HG03139 (cell line): ENCODE results near the gene BRD4.

Experiments used
- ATAC-seq: cut with Tn5 transposase; IDR thresholded peaks from one replicate; pipeline ENCODE4 v1.9.1; 2021; ENCODE audit not compliant: unreplicated experiment

BRD4 gene

GRCh38 chr19:15250640-15250993 lies 81.7 kb downstream of the BRD4 start:
- ATAC-seq = no peak

GRCh38 chr19:15249972-15250639 lies 82.2 kb downstream of the BRD4 start:
- ATAC-seq = no peak

DNA sequence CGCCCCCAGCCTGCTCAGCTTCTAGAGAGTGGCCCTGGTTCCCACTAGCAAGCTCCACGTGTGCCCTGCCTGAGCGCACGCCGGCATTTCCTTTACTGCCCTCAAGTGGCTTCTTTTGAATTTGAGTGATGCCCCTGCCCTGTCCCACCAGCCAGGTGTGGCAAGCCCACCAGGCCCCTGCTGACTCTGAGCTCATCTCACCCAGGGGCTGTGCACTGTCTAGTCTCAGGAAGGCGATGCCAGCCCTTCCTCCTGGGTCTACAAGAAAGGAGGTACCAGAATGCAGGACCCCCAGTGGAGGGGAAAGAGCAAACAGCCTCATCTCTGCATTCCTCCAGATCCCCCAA lies 82.8 kb downstream of the BRD4 start:
- no peak for ATAC-seq

DNA sequence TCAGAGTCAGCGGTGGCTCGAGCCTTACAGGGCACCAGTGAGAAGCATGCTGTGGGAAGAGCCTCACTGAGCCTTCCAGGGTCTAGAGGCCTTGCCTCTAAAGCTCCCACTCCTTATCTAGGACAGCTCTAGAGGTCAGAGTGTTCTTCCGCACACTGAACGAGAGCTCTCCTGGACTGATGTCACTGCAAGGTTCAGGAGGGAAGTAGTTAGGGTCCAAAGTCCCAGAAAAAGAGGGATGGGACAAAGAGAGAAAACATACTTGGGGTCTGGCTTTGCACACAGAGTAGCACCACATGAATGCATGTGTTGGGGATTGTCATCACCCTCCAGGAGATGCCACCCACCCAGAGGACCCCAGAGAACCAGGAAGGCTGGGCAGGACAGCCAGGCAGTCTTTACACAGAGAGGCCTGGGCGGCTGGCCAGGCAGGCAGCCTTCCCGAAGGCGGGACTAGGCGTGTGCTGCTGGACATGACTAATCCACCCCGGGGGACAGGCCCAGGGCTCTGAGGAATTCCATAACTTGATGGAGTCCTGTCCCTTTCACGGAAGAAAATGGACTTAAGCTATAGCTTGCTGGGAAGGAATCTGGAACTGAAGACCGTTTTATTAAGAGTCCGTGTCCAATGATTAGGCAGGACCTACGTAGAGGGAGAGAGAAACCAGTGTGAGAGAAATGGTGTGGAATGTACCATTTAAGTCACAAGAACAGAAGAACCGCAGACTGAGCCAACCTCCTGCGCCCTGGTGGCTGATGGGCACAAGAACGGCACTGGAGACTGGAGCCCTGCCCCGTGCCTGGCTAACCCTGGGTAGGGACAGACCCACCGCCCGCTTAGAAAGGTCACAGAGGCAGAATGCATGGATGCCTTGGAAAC lies 83.5 kb downstream of the BRD4 start:
- no peak for ATAC-seq

DNA sequence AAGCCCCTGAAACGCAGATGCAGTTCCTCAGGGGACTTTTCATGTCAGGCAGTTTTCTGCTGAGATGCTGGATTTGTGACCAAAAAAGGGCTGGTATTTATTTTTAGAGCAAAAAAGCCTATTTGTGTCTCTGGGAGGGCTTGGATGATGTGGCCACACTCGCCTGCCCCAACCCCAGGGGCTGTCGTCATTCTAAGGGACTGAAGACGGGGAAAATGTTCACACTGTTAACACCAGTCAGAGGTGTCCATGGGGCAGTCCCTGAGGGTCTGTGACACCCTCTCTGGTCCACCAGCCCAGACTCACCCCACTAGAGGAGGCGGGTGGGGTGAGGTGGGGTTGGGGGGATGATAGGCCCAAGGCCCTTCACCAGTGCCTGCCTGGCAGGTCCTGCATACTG lies 84.2 kb downstream of the BRD4 start:
- no peak for ATAC-seq

DNA sequence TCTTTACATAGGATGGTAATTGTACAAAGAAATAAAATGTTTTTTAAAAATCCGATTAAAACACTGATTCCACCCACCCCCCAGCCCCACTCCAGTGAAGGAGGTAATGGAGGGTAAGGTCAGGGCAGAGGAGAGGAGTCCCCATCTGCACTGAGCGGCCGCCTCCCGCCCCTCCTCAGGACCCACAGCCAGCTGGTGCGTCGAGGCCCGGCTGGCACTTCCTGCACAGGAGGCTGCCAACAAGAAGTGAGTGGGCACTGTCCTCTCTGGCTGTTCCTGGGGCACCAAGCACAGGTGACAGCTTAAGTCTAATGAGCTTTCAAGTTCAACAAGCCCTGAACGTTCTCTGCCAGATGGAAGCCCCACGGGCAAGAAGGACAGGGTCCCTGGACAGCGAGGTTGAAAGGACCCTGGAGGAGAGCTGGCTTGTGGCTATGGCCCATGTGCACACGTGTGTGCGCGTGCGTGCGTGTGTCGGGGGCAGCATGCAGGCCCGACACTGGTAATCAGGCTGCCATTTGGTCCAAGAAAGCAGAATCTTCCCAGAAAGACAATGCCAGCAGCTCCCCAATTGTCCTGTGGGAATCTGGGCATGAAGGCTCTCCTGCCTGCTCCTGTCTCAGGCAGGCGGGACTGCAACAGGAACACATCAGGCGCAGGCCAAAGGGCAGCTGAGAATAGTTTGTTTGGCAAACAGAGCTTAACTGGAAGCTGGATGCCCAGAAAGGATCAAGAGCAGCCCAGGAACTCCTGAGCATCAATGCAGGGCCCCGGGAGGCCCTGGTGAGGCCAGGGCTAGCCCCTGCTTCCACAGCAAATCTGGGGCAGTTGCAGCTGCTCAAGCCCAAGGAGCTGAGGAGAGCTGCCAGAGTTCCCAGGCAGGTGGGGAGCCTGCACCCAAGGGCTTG lies 85.0 kb downstream of the BRD4 start:
- no peak for ATAC-seq

- ATAC-seq = no peak
Observed at GRCh38 chr19:15246198-15246481, 86.2 kb downstream of the BRD4 start.

DNA sequence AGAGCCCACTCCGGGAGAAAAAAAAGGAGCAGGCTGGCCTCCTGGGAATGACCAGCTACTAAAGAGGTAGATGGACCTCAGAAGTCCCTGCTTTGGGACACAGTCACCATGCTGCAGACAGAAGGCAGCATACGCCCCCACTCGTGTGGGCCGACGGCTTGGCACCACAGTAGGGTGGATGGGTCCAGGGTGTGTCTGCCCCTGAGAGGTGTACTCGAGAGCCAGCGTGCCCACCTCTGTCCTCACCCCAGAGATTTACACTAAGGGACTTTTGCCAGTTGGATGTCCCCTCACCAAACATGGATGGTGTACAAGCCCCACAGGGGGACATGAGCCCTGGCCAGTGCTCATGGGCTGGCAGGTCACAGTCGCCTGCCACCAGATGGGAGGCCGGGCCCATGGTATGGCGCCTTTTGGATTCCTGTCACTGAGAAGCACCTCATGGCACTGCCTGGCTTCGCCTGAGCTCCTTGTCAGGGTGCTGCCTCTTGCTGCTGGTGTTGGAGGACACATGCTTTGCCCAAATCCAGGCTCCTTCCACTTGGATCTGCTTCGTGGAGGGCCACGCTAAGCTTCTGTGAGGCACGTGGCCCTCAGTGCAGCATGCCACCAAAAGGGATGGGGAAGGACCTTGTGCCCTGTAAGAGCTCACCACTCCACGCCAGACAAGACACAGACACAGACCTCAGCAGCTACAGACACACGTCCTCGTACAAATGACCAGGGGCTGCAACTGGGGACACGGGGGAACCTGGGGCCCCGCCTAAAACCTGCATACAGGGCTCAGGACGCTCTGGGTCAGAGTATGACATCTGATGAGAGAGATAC lies 86.8 kb downstream of the BRD4 start:
- no peak for ATAC-seq

DNA sequence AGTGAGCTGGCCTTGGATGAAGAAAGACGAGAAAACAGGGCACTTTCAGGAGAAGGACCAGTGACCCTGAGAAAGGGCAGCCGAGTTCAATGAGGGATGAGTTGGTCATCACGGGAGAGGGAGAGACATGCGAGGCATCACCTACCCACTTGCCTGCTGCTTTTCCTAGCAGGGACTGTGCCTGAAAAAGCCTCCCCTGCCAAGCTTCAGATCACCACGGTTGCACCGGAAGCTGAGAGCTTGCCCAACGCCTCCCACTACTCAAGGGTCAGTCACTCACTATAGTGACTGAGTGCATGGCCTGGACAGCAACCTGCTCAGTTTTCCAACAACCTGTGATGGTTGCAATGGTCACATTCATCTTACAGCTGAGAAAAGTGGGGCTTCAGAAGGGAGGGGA lies 87.5 kb downstream of the BRD4 start:
- no peak for ATAC-seq

GRCh38 chr19:15244106-15244803 lies 88.1 kb downstream of the BRD4 start:
- no peak for ATAC-seq

DNA sequence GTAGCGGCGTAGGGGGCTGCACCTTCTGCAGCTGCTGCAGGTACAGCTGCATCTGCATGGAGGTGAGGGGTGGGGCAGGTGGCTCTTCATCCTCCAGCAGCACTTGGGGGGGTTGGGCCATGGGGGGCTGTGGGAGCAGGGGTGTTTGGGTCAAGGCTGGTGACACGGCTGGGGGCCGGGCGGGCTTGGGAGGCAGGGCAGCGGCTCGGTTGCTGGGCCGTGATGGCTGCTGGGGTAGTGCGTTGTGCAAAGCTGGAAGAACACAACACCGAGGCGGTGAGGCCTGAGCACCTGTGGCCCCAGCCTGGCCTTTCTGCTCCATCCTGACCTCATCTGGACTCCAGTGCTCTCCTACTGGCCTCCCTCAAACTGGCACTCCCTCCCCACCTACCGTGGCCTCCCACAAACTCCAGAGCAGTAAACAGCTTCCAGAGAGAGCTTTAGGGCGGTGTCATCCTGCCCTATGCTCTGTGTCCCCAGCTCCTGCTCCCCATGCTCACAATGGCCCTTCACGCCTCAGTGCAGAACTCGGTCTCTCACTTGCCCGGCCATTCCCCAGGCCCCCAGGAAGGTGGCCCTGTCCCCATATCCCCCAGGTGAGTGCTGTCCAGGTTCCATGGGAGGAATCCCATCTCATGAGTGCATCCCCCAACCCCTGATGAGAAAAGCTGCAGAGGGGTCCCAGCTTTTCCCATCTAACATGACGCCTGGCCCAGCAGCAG lies 88.9 kb downstream of the BRD4 start:
- ATAC-seq = no peak

DNA sequence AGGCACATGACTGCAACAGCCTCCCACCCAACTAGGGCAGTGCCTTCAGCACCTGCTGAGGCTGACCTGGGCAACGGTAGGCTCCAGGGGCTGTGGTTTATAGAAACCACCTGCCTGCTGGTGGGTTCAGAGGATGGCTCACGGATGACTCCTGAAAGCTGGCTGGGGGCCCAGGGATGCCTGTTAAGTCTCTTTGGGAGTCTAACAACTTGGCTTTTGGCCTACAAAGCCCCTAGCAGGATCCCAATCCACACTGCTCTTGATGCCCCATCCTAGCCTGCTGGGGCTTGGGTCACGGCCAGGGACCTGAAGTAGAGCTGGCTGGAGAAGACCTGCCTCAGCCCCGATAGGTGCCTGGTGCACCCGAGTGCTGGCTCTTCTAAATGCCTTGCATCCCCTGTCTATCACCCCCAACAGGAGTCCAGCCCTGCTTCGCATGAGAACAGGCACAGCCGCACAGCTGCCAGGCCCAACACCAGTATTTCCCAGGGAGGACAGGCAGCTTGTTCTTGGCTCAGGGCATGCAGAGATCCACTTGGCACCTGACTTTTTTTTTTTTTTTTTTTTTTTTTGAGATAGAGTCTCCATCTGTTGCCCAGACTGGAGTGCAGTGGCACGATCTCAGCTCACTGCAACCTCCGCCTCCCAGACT lies 91.0 kb downstream of the BRD4 start:
- no peak for ATAC-seq

GRCh38 chr19:15240515-15240914 lies 91.8 kb downstream of the BRD4 start:
- no peak for ATAC-seq

DNA sequence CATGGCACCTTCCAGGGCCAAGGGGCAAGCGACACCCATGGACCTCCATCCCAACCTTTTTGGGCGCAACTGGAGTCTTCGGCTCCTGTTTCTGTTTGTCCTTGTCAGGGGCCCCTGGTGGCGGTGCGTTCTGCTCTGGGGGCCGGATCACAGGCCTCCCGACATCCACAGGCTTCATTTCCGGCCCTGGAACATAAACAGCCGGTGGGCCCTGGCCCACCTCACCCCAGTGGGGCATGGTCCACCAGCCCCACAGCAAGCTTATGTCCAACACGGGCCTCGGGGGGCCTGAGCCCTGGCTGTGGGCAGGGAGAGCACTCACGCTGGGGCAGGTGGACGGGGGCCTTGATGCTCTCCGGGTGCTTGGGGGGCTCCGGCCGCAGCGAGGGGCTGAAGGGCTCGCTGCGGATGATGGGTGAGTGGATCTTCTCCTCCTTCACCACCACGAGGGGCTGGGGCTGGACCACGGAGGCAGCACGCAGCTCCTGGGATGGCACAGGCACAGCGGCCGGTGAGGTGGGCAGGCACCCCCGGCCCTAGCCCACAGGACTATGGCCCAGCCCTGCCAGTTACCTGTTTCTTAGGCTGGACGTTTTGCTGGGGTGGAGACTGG lies 92.9 kb downstream of the BRD4 start:
- no peak for ATAC-seq

DNA sequence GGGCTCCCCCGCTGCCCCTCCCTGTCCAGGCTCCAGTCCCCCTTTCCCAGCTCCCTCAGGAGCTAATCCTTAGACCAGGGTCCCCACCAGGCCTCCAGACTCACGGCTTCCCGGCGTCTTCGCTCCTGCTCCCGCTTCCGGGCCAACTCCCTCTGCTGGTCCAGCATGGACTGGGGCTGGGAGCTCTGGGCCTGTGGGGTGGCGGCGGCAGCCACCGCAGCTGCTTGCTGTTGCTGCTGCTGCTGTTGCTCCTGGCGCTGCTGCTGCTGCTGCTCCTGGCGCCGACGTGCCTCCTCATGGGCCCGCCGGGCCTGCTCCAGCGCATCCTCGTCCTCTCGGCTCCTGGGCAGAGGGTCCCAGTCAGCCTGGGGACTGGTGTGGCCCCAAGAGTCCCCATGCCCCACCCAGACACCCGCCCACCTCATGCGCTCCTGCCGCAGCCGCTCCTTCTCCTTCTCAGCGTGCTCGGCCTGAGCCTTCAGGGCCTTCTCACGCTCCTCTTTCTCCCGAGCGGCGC lies 93.6 kb downstream of the BRD4 start:
- ATAC-seq = no peak

DNA sequence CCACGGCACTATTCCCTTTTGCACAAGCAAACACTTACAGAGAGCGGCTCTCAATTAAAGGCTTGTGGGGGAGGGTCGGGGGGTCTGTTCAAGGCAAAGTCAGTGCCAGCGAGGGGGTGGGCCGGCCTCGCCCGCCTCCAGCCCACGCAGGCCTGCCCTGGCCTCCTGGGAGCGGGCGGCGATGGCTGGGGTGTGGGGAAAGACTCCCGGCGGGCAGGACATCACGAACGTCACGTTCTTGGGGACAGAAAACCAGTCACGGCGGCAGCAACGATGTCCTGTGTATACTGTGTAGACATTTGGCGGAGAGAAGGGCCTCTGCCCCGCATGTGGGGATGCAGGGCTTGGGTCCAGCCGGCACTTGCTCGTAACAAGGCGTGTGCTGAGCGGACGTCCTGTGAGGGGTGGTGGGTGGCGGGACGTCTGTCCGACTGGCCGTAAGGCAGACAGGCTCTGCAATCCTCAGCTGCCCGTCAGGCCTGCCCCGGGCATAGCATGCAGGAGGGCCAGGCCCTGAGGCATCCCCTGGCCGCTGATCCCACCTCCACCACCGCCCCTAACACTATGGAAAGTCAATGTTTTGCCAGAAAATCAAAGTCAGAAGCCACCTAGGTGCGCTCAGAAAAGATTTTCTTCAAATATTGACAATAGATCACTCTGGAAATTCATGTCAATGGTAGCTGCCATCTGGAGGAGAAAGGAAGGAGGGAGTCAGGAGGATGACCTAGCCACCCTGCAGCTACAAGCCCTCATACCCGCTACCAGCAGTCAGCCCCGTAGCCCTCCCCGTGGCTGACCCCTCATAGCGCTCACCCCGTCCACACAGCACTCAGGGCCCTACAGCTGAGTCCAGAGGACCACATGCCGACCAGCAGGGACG lies 94.3 kb downstream of the BRD4 start:
- no peak for ATAC-seq

DNA sequence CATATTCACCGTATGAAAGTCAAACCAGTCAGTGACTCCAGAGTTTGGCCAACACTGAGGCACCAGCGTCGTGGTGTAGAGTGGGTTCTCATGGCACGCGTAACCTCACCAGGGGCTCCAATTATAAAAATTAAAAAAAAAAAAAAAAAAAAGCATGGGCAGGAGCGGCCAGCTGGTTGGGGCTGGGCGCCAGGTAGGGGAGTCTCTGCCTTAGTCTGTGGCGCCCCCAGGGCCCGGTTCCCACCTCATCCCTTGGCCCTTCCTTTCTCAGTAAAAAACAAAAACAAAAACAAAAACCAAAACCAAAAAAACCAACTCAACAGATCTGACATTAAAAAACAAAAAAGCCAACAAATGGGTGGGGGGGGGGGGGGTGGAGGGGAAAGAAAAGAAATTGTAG lies 95.5 kb downstream of the BRD4 start:
- ATAC-seq = no peak

DNA sequence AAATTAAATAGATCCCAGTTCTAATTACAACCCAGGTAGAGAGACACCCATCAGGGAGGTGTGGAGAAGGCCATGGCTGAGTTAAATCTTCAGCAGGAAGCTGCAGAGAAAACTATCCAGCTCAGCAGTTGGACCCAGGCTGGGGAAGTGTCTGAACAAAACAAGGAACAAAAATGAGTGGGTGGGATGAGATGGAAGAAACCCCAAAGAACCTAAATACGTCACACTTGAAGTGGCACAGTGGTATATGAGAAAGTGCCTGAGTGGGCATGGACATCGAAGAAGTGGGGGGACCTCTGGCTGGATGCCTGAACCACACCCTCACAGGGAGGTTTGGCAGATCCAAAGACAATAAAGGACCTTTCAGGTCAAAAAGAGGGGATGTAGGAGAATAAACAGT lies 96.6 kb downstream of the BRD4 start:
- no peak for ATAC-seq
